HS-27A (cell line): ENCODE measurements around the gene FBN1.
A peak's percentile ranks its signal among the peaks of the same experiment; 100 is the strongest.

Experiments
- DNase-seq: peaks from one replicate; pipeline ENCODE4 v3.0.0-alpha.2; 2012; ENCODE audit warnings: low read depth, missing footprints

The FBN1 gene

DNA sequence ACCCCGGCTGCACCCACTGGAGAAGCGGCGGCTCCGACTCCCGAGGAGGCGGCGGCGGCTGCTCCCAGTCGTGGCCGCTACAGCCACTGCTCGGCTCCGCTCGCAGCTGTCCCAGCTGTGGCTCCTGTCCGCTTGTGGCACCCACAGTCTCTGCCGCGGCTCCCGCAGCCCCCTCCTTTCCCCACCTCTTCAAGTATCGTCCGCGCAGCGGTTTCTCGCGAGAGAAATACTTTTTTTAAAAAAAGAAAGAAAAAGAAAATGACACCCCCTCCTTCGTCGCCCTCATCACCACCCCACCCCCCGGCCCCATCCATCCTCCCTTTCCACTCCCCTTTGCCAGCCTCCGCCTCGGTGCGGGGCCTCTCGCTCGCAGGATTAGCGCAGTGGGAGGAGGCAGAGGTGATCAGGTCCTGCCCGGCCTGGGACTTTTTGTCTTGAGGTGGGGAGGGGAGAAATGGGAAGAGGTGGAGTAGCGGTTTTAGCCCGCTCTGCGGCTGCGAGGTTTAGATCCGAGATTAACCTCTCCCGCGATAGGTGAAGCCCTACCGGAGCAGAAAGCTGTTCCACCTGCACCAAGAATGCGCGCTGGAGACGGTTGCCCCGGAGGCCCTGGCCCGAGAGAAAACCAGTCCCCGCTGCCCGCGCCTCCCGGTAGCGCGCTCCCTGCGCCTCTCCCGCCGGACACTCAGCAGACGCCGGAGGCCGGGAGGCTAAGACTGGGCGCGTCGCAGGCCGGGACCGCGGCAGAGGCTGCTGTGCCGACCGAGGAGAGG lies at the start of gene FBN1:
Gene FBN1 (minus strand): TSS at position 152 of the 773 bp plus-strand sequence. CDS start 940 bp downstream, outside the sequence.
- DNase-seq: peak; percentile 85

GRCh38 chr15:48693484-48693883 lies 48.0 kb upstream of the FBN1 start:
- DNase-seq: no peak

- no peak for DNase-seq
Measured at GRCh38 chr15:48688493-48688892, 43.0 kb upstream of the FBN1 start.

DNA sequence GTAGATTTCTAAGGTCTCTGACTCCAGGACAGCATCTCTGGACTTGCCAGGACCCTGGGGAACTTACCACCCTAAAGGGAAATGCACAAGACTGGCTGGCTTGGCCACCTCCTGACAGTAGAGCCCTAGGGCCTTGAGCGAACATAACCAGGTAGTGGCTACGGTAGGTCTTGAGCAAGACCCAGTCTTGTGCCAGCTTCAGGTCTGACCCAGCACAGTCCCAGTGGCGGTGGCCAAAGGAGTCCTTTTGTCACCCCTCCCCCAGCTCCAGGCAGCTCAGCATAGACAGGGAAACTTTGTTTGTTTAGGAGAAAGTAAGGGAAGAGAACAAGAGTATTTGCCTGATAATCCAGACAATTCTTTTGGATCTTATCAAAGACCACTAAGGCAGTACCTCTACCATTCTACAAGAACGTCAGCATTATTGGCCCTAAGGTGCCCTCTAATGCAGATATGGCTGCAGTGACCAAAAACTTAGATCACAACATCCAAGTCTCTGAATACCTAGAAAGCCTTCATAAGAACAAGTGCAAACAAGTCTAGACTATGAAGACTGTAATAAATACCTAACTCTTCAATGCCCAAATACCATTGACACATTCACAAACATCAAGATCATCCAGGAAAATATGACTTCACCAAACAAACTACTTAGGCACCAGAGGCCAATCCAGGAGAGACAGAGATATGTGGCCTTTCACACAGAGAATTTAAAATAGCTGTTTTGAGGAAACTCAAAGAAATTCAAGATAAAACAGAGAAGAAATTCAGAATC lies 38.7 kb upstream of the FBN1 start:
- no peak for DNase-seq

DNA sequence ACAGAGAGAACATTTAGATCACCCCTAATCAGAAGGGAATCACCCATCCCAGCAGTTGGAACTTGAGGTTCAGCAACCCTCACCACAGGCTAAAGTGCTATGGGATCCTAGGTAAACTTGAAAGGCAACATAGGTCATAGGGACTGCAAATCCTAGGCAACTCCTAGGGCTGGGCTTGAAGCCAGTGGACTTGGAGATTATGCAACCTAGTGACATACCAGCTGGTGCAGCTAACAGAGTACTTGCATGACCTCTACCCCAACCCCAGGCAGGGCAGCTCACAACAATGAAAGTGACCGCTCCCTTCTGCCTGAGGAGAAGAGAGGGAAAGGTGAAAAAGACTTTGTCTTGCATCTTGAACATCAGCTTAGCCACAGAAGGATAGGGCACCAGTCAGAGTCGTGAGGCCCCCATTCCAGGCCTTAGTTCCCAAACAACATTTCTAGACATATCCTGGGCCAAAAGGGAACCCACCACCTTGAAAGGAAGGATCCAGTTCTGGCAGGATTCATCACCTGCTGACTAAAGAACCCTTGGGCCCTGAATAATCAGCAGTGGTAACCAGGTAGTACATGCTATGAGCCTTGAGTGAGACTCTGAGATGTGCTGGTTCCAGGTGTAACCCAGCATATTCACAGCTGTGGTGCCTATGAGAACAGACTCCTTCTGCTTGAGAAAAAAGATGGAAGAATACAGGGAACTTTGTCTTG lies 37.6 kb upstream of the FBN1 start:
- DNase-seq: no peak

- DNase-seq: no peak
Measured at GRCh38 chr15:48681353-48681752, 35.8 kb upstream of the FBN1 start.

- no peak for DNase-seq
Measured at GRCh38 chr15:48680841-48681240, 35.3 kb upstream of the FBN1 start.

- DNase-seq: no peak
Measured at GRCh38 chr15:48679952-48680351, 34.4 kb upstream of the FBN1 start.

DNA sequence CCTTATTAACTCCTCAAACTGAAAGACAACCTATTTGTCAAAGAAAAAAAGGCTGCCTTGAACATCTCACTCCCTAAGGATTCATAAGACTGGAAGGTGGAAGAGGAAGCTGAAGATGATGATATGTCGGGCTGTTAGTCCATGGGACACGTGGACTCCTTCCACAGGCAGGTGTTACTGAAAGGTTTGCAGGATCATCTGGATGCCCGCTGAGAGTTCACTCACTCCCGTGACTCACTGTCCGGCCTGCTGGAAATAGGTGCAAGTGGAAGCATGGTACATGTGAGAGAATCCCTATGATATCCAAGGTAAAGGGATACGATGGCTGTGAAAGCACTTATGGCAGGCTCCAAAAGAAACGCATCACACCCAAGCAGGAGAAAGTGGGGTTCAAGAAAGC lies 33.3 kb upstream of the FBN1 start:
- DNase-seq: no peak

DNA sequence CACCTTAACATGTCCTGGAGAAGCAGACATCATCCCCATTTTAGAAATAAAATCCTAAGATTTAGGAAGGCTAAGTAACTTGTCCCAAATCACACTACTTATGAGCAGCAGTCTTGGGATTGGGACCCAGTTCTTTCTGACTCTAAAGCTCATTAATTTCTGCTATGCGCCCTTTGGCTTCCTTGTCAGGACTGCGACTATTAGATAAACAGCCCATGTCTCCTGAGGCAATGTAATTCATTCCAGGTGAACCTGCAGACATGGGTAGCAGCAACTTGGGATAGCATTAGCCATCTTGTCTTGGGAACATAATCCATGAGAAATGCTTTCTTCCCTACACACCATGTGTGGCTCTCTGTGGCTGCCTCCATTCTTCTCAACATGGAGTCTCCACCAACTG lies 32.3 kb upstream of the FBN1 start:
- no peak for DNase-seq

GRCh38 chr15:48675436-48675835 lies 29.9 kb upstream of the FBN1 start:
- no peak for DNase-seq

GRCh38 chr15:48674876-48675275 lies 29.4 kb upstream of the FBN1 start:
- DNase-seq: no peak

DNA sequence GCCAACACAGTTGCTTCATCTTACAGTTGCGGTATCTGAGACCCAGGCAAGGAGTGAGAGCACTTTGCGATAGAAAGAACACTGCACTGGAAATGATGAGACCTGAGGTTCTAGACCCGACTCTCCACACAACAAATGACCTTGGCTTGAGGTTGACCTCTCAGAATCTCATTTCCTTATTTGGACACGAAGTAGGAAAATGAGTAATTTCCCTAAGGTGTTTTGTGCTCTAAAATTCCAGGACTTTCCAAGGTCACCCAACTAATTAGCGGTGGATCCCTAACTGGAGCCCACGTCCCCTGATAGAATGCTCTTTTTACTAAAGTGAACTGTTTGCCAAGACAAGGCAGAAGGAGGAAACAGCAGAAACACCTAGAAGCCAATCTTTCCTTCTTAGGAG lies 26.7 kb upstream of the FBN1 start:
- DNase-seq: no peak

GRCh38 chr15:48671103-48672022 lies 25.9 kb upstream of the FBN1 start:
- DNase-seq: no peak

DNA sequence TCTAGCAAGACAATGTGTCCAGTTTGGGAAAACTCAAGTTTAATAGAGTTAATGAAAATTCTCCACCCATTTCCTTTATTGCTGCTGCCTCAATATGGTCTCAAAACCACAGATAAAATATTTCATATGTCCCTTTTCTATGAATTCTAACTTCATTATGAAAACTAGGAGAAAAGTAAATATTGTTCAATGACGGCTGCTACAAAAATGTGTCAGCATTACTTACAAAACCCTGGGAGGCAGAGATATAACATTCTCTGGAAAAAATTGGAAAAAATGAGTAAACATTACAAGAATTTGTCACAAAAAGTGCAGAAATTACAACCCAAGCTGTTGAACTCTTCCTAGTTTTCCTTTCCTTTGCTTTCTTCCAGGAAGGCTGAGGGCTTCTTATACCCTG lies 22.2 kb upstream of the FBN1 start:
- no peak for DNase-seq

GRCh38 chr15:48664436-48664835 lies 18.9 kb upstream of the FBN1 start:
- no peak for DNase-seq

DNA sequence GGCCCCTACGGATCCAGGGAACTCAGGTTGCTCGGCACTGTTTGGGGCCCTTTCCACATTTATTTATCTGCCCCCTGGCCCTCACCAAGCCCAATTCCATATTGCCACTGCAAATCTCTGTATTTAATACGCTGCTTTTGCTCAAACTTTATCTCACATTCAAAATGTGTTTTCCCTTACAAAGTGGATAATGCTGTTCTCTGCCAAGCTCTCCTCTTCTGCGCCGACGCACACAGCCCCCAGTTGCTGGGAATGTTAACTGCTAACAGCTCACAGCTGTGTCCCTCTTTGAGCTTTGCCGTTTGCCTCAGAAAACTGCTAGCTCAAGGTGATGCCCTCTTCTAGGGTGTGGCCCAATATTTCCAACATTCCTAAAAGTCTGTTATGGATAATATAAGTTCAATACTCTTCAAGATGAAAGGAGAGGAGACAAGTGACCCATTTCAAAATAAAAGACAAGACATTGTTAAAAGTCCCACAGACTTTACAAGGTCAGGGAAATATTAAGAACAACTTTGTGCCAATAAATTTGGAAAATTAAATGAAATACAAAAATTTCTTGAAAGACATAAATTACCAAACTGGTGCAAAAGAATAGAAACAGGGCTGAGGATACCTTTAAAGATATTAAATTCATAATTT lies 12.6 kb upstream of the FBN1 start:
- no peak for DNase-seq

GRCh38 chr15:48654801-48655200 lies 9.3 kb upstream of the FBN1 start:
- no peak for DNase-seq

GRCh38 chr15:48653913-48654670 lies 8.6 kb upstream of the FBN1 start:
- no peak for DNase-seq

- no peak for DNase-seq
Measured at GRCh38 chr15:48653216-48653615, 7.7 kb upstream of the FBN1 start.
